K562 (cell line): ENCODE results near the gene MB21D2. TPM values are rescaled to one million over a fixed set of nuclear protein-coding genes. Genes with fewer than 3 reads are reported as not detected.

Source experiments
- ATAC-seq: fragments of 200-7000 bp; cut with Tn5 transposase; 3 replicates; pipeline ENCODE4 v1.9.1; 2020; ENCODE audit warnings: moderate library complexity
- BruUV-seq: library from RNA; stranded (reverse); fragments of 400-500 nt; replicated peaks from 2 replicates; lab custom pipeline; 2021; lab: Mats Ljungman, UMichigan
- CTCF ChIA-PET: fragments of 300-600 bp; formaldehyde crosslinking; extraction: SDS; loops from one replicate; lab custom pipeline; 2021; ENCODE audit warnings: low intra/inter-chr PET ratio; lab: Yijun Ruan, JAX
- POLR2A ChIA-PET: fragments of 300-600, 350-650 bp; sonication (Branson Sonifier 250); formaldehyde crosslinking; extraction: SDS; loops from one replicate; lab custom pipeline; 2021; ENCODE audit warnings: antibody characterized with exemption, inconsistent platforms; lab: Yijun Ruan, JAX
- DNase-seq, 4 experiments: peaks; one replicate each; pipeline versions ENCODE4 v3.0.0 to v3.0.0-alpha.2; 2011 to 2018; ENCODE audit warnings: low spot score in 3 of 4, mixed read lengths in 3 of 4; ENCODE audit errors: extremely low read depth in 1 of 4
- FAIRE-seq: peaks from 2 replicates; lab custom pipeline; 2011; peaks lifted over from hg19 to GRCh38; lab: Jason Lieb, UNC
- H2AFZ ChIP-seq: 2 replicates; pipeline ENCODE4 v1.6.0; 2011; ENCODE audit warnings: low read depth, low read length, control low read depth, inconsistent platforms
- H3K27ac ChIP-seq: fragments of 200-600 bp; 3 replicates; pipeline ENCODE4 v1.8.0; 2011; ENCODE audit warnings: low read depth, mild to moderate bottlenecking, control low read depth, inconsistent platforms, low read length, moderate library complexity, mixed read lengths; ENCODE audit errors: extremely low read depth
- H3K27me3 ChIP-seq, 2 experiments: fragments of 300-600 bp in 1 of 2; 2 replicates in 1 of 2; 3 replicates in 1 of 2; pipeline versions ENCODE4 v1.6.0 to v1.8.0; 2011; ENCODE audit warnings: inconsistent platforms in 2 of 2, low read length in 2 of 2, mild to moderate bottlenecking in 1 of 2, mixed read lengths in 1 of 2, moderate library complexity in 1 of 2; ENCODE audit not compliant: control insufficient read depth in 2 of 2, insufficient read depth in 2 of 2
- H3K36me3 ChIP-seq: fragments of 300-600 bp; 3 replicates; pipeline ENCODE4 v1.8.0; 2011; ENCODE audit warnings: mild to moderate bottlenecking, low read length, inconsistent platforms; ENCODE audit not compliant: control insufficient read depth, insufficient read depth
- H3K4me1 ChIP-seq, 2 experiments: fragments of 200-600 bp in 1 of 2; replicated peaks in 1 of 2; 2 replicates in 1 of 2; 3 replicates in 1 of 2; pipeline versions ENCODE4 v1.5.1 to v1.8.0; 2011; ENCODE audit warnings: inconsistent platforms in 2 of 2, low read length in 2 of 2, mild to moderate bottlenecking in 1 of 2, mixed read lengths in 1 of 2, moderate library complexity in 1 of 2; ENCODE audit not compliant: control insufficient read depth in 2 of 2, insufficient read depth in 2 of 2
- H3K4me2 ChIP-seq: 2 replicates; pipeline ENCODE4 v1.6.1; 2011; ENCODE audit warnings: low read length, control low read depth, inconsistent platforms, mixed read lengths; ENCODE audit not compliant: insufficient read depth
- H3K4me3 ChIP-seq: fragments of 200-600 bp; sonication (generic), shearing (Covaris generic); 2 replicates; pipeline ENCODE4 v1.5.1; 2016; ENCODE audit warnings: control low read depth, inconsistent platforms
- H3K79me2 ChIP-seq: fragments of 200-600 bp; 3 replicates; pipeline ENCODE4 v1.8.0; 2011; ENCODE audit warnings: low read length, inconsistent platforms; ENCODE audit not compliant: control insufficient read depth, insufficient read depth
- H3K9ac ChIP-seq, 2 experiments: 2 replicates each; pipeline versions ENCODE4 v1.6.0 to v1.6.1; 2011; ENCODE audit warnings: low read depth in 2 of 2, low read length in 2 of 2, control low read depth in 1 of 2, inconsistent platforms in 1 of 2, mild to moderate bottlenecking in 1 of 2, mixed read lengths in 1 of 2; ENCODE audit not compliant: insufficient read depth in 1 of 2
- H3K9me1 ChIP-seq: one replicate; pipeline ENCODE4 v1.6.0; 2011; ENCODE audit warnings: inconsistent platforms, mild to moderate bottlenecking, low read length, moderate library complexity; ENCODE audit not compliant: control insufficient read depth, insufficient read depth
- H3K9me3 ChIP-seq: replicated peaks from 2 replicates; pipeline ENCODE4 v1.5.1; 2011; ENCODE audit warnings: low read depth, low read length, inconsistent platforms; ENCODE audit not compliant: control insufficient read depth, insufficient read depth
- H4K20me1 ChIP-seq: replicated peaks from 2 replicates; pipeline ENCODE4 v1.6.1; 2011; ENCODE audit warnings: low read length, inconsistent platforms, mixed read lengths; ENCODE audit not compliant: control insufficient read depth, insufficient read depth
- GABPB2 ChIP-seq: fragments of 250-450 bp; sonication (Bioruptor Pico); conservative IDR thresholded peaks from 2 replicates; pipeline ENCODE4 v1.5.1; 2021; ENCODE audit warnings: mild to moderate bottlenecking
- GTF2F1 ChIP-seq: IDR thresholded peaks from 2 replicates; pipeline ENCODE4 v1.6.1; 2011; ENCODE audit warnings: low read depth, low read length, improper control_type of control experiment
- HES1 ChIP-seq: fragments of 450-650 bp; IDR thresholded peaks from 2 replicates; pipeline ENCODE4 v1.6.1; 2016; ENCODE audit warnings: low read depth, mild to moderate bottlenecking, moderate library complexity
- ILK ChIP-seq: fragments of 450-650 bp; IDR thresholded peaks from 2 replicates; pipeline ENCODE4 v1.6.1; 2016; ENCODE audit warnings: missing genetic modification characterization, low read depth, mild to moderate bottlenecking, missing compliant biosample characterization, moderate library complexity, borderline replicate concordance
- MCM2 ChIP-seq: fragments of 450-650 bp; IDR thresholded peaks from 2 replicates; pipeline ENCODE4 v1.6.1; 2017; ENCODE audit warnings: low read depth, mild to moderate bottlenecking
- MYBL2 ChIP-seq, 2 experiments: fragments of 450-650 bp in 1 of 2; sonication (generic) in 1 of 2; formaldehyde crosslinking in 1 of 2; IDR thresholded peaks; 2 replicates each; pipeline versions ENCODE4 v1.6.1 to v1.8.1; 2017 to 2022; ENCODE audit warnings: borderline replicate concordance in 1 of 2, inconsistent platforms in 1 of 2, low read depth in 1 of 2, mild to moderate bottlenecking in 1 of 2, missing genetic modification reagents in 1 of 2, moderate library complexity in 1 of 2
- MYNN ChIP-seq, 2 experiments: sonication (generic); formaldehyde crosslinking in 1 of 2; IDR thresholded peaks; 2 replicates each; pipeline versions ENCODE4 v1.5.0 to v1.6.1; 2016 to 2020; ENCODE audit warnings: antibody characterized with exemption in 1 of 2, missing genetic modification reagents in 1 of 2
- NBN ChIP-seq: fragments of 450-650 bp; IDR thresholded peaks from 2 replicates; pipeline ENCODE4 v1.6.1; 2016; ENCODE audit warnings: low read depth, mild to moderate bottlenecking
- SAFB2 ChIP-seq: fragments of 200-400 bp; formaldehyde crosslinking; IDR thresholded peaks from 2 replicates; pipeline ENCODE4 v1.6.1; 2018; ENCODE audit warnings: borderline replicate concordance, low read length, low read depth, moderate library complexity; ENCODE audit not compliant: severe bottlenecking
- STAT6 ChIP-seq: sonication (generic); formaldehyde crosslinking; IDR thresholded peaks from 2 replicates; pipeline ENCODE4 v1.8.1; 2023; ENCODE audit warnings: mild to moderate bottlenecking, missing genetic modification reagents
- TAF1 ChIP-seq: IDR thresholded peaks from 2 replicates; pipeline ENCODE4 v1.6.1; 2011; ENCODE audit warnings: mild to moderate bottlenecking, low read length, moderate library complexity; ENCODE audit not compliant: insufficient read depth, control insufficient read depth, severe bottlenecking; ENCODE audit errors: extremely low read depth
- YY1 ChIP-seq, 3 experiments: IDR thresholded peaks; 2 replicates each; pipeline ENCODE4 v1.6.1; 2011; ENCODE audit warnings: low read length in 2 of 3, mild to moderate bottlenecking in 2 of 3, moderate library complexity in 2 of 3, borderline replicate concordance in 1 of 3, control low read depth in 1 of 3, low read depth in 1 of 3; ENCODE audit not compliant: insufficient read depth in 3 of 3, insufficient replicate concordance in 2 of 3, control insufficient read depth in 1 of 3, insufficient read length in 1 of 3; ENCODE audit errors: extremely low read depth in 1 of 3
- ZFP1 ChIP-seq: fragments of 450-650 bp; formaldehyde crosslinking; IDR thresholded peaks from 2 replicates; pipeline ENCODE4 v1.4.0; 2020; ENCODE audit warnings: mild to moderate bottlenecking, mixed read lengths
- ZNF408 ChIP-seq: fragments of 250-450 bp; sonication (Bioruptor Pico); IDR thresholded peaks from 2 replicates; pipeline ENCODE4 v1.4.0; 2020; ENCODE audit warnings: low read depth, mild to moderate bottlenecking, moderate library complexity
- ZNF507 ChIP-seq: conservative IDR thresholded peaks from 2 replicates; pipeline ENCODE4 v1.6.1; 2017; ENCODE audit warnings: missing genetic modification characterization, missing compliant biosample characterization
- WGBS: fragments of 100-300 bp; shearing (Covaris generic); methylation state at CpG from one replicate; pipeline ENCODE4 v1.1.6; 2016; ENCODE audit warnings: low coverage, mixed read lengths; ENCODE audit not compliant: insufficient coverage; ENCODE audit errors: missing lambda C conversion rate; 5-methylcytosine and 5-hydroxymethylcytosine counted together
- in situ Hi-C: fragments of 300-500 bp; cut with MboI; formaldehyde crosslinking; loops from 4 replicates; pipeline ENCODE4 v1.15.0; 2018; ENCODE audit warnings: inconsistent platforms, mixed read lengths
- intact Hi-C: fragments of 100-400 bp; cut with micrococcal nuclease; formaldehyde crosslinking; loops from 2 replicates; pipeline ENCODE4 v1.14.2; 2022
- polyA plus RNA-seq, 8 experiments: library from polyadenylated mRNA; depleted of rRNA in 4 of 8; stranded (reverse) in 5 of 8; unstranded in 3 of 8; fragments of >200 nt; fragmentation: Nextera tagmentation in 2 of 8; fragmentation: Illumina TruSeq in 1 of 8; extraction: Ambion mirVana in 2 of 8; extraction: Trizol in 1 of 8; gene quantifications; 2 replicates each; pipeline versions ENCODE4 v1.2.1 to v1.2.3, GENCODE V29; 2011 to 2014; ENCODE audit warnings: inconsistent platforms in 1 of 8, missing spikeins in 1 of 8
- total RNA-seq, 7 experiments: library from RNA; depleted of rRNA in 6 of 7; stranded (reverse); fragments of >200 nt in 6 of 7; fragmentation: Illumina TruSeq in 2 of 7; extraction: Trizol in 2 of 7; gene quantifications; 2 replicates each; pipeline versions ENCODE4 v1.2.1 to v1.2.3, GENCODE V29; 2011 to 2021; ENCODE audit warnings: low replicate concordance in 1 of 7
- TF ChIP-seq, protein P1 (sequence below): fragments of 450-650 bp; formaldehyde crosslinking; IDR thresholded peaks from 2 replicates; pipeline ENCODE4 v1.4.0; 2020; ENCODE audit warnings: mild to moderate bottlenecking

The MB21D2 gene
- total and polyA plus RNA-seq, 9 of the 15 experiments (the other 6 are each of a cell fraction or from before 2014, with no cell fraction given), result 0.01 TPM; not detected in 8

GRCh38 chr3:192907784-192908183, 9.9 kb downstream of the MB21D2 start:
- in situ Hi-C loops, result no loop called here
- Histone ChIP-seq H4K20me1 (no peaks in the 10 kb centered on the region), H3K9me3 (no peaks in the 10 kb centered on the region), H3K9ac (no peak overlapping the region), H3K4me3 (no peak overlapping the region), H3K27me3 (no peaks in the 10 kb centered on the region; a peak in 1 of 5 replicates), H3K4me1 (no peaks in the 10 kb centered on the region), H3K79me2 (no peaks in the 10 kb centered on the region), H2AFZ (no peak overlapping the region), H3K36me3 (no peaks in the 10 kb centered on the region), H3K27ac (no peak overlapping the region), H3K9me1 (no peaks in the 10 kb centered on the region), H3K4me2 (no peak overlapping the region)
- ATAC-seq (no peak), DNase-seq (no peak), FAIRE-seq (no peak)
- ChIA-PET CTCF (no interaction called here), POLR2A (interaction anchor here (0.5 kb wide), 1 partner anchor 220 kb away, joined by 3 read pairs; no protein-coding TSS in a partner anchor)
- TF ChIP-seq ILK (tag), result no peak
- TF ChIP-seq MCM2, result no peak
- no peak for TF ChIP-seq GTF2F1
- no peak for TF ChIP-seq ZNF408 (CRISPR knock-in tag)
- no peak for TF ChIP-seq STAT6 (CRISPR knock-in tag)
- TF ChIP-seq ZFP1 (CRISPR knock-in tag), result no peak
- TF ChIP-seq HES1, result no peak
- no peak for TF ChIP-seq MYNN (IDR thresholded peaks at IDR 0.05)
- TF ChIP-seq MYNN (CRISPR knock-in tag; IDR thresholded peaks at IDR 0.05), result no peak
- TF ChIP-seq GABPB2 (CRISPR knock-in tag), result no peak
- TF ChIP-seq, protein P1, sequence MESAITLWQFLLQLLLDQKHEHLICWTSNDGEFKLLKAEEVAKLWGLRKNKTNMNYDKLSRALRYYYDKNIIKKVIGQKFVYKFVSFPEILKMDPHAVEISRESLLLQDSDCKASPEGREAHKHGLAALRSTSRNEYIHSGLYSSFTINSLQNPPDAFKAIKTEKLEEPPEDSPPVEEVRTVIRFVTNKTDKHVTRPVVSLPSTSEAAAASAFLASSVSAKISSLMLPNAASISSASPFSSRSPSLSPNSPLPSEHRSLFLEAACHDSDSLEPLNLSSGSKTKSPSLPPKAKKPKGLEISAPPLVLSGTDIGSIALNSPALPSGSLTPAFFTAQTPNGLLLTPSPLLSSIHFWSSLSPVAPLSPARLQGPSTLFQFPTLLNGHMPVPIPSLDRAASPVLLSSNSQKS, result no peak
- no peak for TF ChIP-seq SAFB2
- no peak for TF ChIP-seq MYBL2 (IDR thresholded peaks at IDR 0.05; ENCODE audit: low read depth)
- no peak for TF ChIP-seq MYBL2 (CRISPR knock-in tag; IDR thresholded peaks at IDR 0.05; ENCODE audit: borderline replicate concordance)
- TF ChIP-seq TAF1, result no peak
- TF ChIP-seq ZNF507, result no peak
- no peak for TF ChIP-seq NBN
- no peak for TF ChIP-seq YY1 (IDR thresholded peaks at IDR 0.05; ENCODE audit: borderline replicate concordance in 1 of 3, control insufficient read depth in 1 of 3, extremely low read depth in 1 of 3, insufficient read depth in 3 of 3, insufficient read length in 1 of 3, insufficient replicate concordance in 2 of 3, low read depth in 1 of 3, low read length in 2 of 3)
- intact Hi-C loops, result no loop called here
- WGBS, result 2% methylated on average over 4 of the region's 4 CpGs
- BruUV-seq, result no TSS peak
